Esophagus muscularis mucosa (tissue), 4 donors: ENCODE measurements around the gene SLC5A1. TPM values are rescaled to one million over a fixed set of nuclear protein-coding genes. Genes with fewer than 3 reads are reported as not detected.

Source experiments
- DNase-seq: peaks from one replicate; pipeline ENCODE4 v3.0.0-alpha.2; 2017; ENCODE audit errors: extremely low spot score
- H3K27ac ChIP-seq, 4 donors: fragments of 200-600 bp; sonication (generic); replicated peaks in 1 of 4; 1 replicate in 3 of 4; 2 replicates in 1 of 4; pipeline ENCODE4 v1.5.1; 2016 to 2019; ENCODE audit warnings: mild to moderate bottlenecking in 1 of 4
- H3K27me3 ChIP-seq, 4 donors: fragments of 200-600 bp; sonication (generic); one replicate each; pipeline versions ENCODE4 v1.5.1 to v1.6.0; 2016 to 2019
- H3K36me3 ChIP-seq, 4 donors: fragments of 200-600 bp; sonication (generic); one replicate each; pipeline ENCODE4 v1.5.1; 2016 to 2019
- H3K4me1 ChIP-seq, 4 donors: fragments of 200-600 bp; sonication (generic); one replicate each; pipeline ENCODE4 v1.5.1; 2016 to 2019
- H3K4me3 ChIP-seq, 4 donors: fragments of 200-600 bp; sonication (generic); 1 replicate in 2 of 4; 2 replicates in 2 of 4; pipeline ENCODE4 v1.5.1; 2016 to 2019; ENCODE audit warnings: mild to moderate bottlenecking in 4 of 4, moderate library complexity in 1 of 4
- H3K9me3 ChIP-seq, 4 donors: fragments of 200-600 bp; sonication (generic); 1 replicate in 3 of 4; 2 replicates in 1 of 4; pipeline ENCODE4 v1.5.1; 2016 to 2019
- EP300 ChIP-seq: sonication (generic); formaldehyde crosslinking; IDR thresholded peaks from one replicate; pipeline ENCODE4 v1.6.1; 2017; ENCODE audit warnings: antibody characterized with exemption
- POLR2A ChIP-seq: fragments of 450-650 bp; IDR thresholded peaks from one replicate; pipeline ENCODE4 v1.6.1; 2017; ENCODE audit warnings: antibody characterized with exemption, moderate library complexity, mild to moderate bottlenecking, low read depth
- POLR2AphosphoS5 ChIP-seq, 2 donors: sonication (generic); formaldehyde crosslinking; IDR thresholded peaks; one replicate each; pipeline ENCODE4 v1.6.1; 2017; ENCODE audit warnings: antibody characterized with exemption in 2 of 2
- WGBS: methylation state at CpG from one replicate; pipeline ENCODE4 v1.1.5; 2018; 5-methylcytosine and 5-hydroxymethylcytosine counted together
- intact Hi-C: fragments of 100-400 bp; cut with DNase I; formaldehyde crosslinking; loops from one replicate; pipeline ENCODE4 v1.15.1; 2023
- total RNA-seq, 4 donors: library from RNA; depleted of rRNA; stranded (reverse); fragments of >200 nt; gene quantifications; one replicate each; pipeline versions ENCODE4 v1.1.0 to v1.2.1, GENCODE V29; 2016
- TF ChIP-seq, protein P1 (sequence below), 3 experiments: fragments of 200-600 bp in 2 of 3; fragments of 450-650 bp in 1 of 3; sonication (generic) in 2 of 3; IDR thresholded peaks; one replicate each; pipeline ENCODE4 v1.5.1; 2017 to 2019; ENCODE audit warnings: antibody characterized with exemption in 3 of 3, mild to moderate bottlenecking in 2 of 3, moderate library complexity in 1 of 3

The SLC5A1 gene
- total RNA-seq, 4 donors from 2014 or later: 0.11 TPM; not detected in 3

DNA sequence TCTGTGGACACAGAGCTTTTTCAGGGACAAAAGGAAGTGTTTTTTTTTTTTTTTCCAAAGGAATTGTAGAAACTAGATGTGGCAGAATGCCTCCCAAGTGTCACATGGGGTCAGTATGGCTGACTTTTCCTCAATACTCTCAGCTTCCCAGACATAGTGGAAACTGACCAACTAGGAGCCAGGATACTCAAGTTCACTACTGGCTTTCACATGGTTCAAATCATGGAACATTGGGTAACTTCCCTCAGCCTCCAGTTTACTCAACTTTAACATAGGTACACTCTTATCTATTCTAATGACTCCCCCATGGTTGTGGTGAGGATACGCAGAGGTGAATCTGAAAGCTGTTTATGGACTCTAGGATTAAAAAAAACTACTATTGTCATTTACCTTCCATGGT, 1.4 kb downstream of the SLC5A1 start:
- no peak overlapping the region for H3K4me3 ChIP-seq
- WGBS: 100% methylated on average over 1 of the region's 1 CpG

DNA sequence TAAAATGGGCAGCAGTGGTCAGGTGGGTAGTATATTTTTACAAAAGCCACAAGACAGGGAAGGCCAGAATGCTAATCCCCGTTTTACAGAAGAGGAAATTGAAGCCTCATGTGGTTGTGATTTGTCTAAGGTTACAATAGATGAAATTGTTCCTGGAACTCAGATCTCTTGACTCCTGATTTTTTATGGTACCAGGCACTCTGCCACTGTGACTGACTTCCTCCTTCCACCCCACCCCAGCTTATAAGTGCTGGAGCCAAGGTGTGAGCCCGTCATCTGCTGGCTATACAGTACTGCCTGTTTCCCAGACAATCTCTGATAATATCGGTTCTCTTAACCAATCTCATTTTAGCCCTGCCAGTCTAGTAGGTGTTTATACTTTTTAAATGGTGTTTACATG, 1.9 kb downstream of the SLC5A1 start:
- intact Hi-C loops: no loop called here
- no peak for DNase-seq
- WGBS: 61% methylated on average over 3 of the region's 3 CpGs
- H3K4me3 ChIP-seq: no peak overlapping the region
- H3K27ac ChIP-seq: no peak overlapping the region
- TF ChIP-seq POLR2AphosphoS5 (IDR thresholded peaks at IDR 0.05): no peak
- TF ChIP-seq EP300: no peak
- no peak for TF ChIP-seq POLR2A
- TF ChIP-seq, protein P1, sequence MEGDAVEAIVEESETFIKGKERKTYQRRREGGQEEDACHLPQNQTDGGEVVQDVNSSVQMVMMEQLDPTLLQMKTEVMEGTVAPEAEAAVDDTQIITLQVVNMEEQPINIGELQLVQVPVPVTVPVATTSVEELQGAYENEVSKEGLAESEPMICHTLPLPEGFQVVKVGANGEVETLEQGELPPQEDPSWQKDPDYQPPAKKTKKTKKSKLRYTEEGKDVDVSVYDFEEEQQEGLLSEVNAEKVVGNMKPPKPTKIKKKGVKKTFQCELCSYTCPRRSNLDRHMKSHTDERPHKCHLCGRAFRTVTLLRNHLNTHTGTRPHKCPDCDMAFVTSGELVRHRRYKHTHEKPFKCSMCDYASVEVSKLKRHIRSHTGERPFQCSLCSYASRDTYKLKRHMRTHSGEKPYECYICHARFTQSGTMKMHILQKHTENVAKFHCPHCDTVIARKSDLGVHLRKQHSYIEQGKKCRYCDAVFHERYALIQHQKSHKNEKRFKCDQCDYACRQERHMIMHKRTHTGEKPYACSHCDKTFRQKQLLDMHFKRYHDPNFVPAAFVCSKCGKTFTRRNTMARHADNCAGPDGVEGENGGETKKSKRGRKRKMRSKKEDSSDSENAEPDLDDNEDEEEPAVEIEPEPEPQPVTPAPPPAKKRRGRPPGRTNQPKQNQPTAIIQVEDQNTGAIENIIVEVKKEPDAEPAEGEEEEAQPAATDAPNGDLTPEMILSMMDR (IDR thresholded peaks at IDR 0.05): no peak
- no peaks in the 10 kb centered on the region for H3K9me3 ChIP-seq
- peaks cover 0 to 5% (median 0%) of the 10 kb centered on the region in 4 donors for H3K4me1 ChIP-seq
- H3K36me3 ChIP-seq: no peaks in the 10 kb centered on the region
- H3K27me3 ChIP-seq: peaks cover 0 to 48% (median 5%) of the 10 kb centered on the region in 4 donors

More for the DNA sequence above, 1.4 kb downstream of the SLC5A1 start:
- no peak for DNase-seq
- Histone ChIP-seq H3K36me3 (no peaks in the 10 kb centered on the region), H3K27me3 (peaks cover 0 to 49% (median 5%) of the 10 kb centered on the region in 4 donors), H3K9me3 (no peaks in the 10 kb centered on the region), H3K4me1 (peaks cover 0 to 5% (median 0%) of the 10 kb centered on the region in 4 donors), H3K27ac (no peak overlapping the region)
- TF ChIP-seq POLR2A: no peak
- intact Hi-C loops: no loop called here

DNA sequence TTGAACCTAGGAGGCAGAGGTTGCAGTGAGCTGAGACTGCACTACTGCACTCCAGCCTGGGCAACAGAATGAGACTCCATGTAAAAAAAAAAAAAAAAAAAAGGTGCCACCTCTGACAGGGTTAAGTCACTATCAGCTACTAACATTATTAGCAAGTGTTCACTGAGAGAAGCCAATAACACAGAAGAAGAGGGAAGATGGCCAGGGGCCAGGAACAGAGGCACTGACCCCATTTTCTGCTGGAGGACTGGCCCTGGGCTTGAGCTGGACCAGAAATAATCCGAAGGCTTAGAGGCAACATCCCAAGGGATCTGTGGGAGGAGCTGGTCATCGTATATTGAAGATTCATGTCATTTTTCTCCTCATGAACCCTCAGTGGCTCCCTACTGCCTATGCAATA, 5.0 kb downstream of the SLC5A1 start:
- Histone ChIP-seq H3K4me3 (no peak overlapping the region), H3K27me3 (peaks cover 0 to 21% (median 2%) of the 10 kb centered on the region in 4 donors), H3K4me1 (peaks cover 0 to 5% (median 0%) of the 10 kb centered on the region in 4 donors), H3K9me3 (no peaks in the 10 kb centered on the region), H3K36me3 (no peaks in the 10 kb centered on the region), H3K27ac (no peak overlapping the region)
- TF ChIP-seq POLR2A (no peak), EP300 (no peak), POLR2AphosphoS5 (IDR thresholded peaks at IDR 0.05) (no peak)
- TF ChIP-seq, protein P1 (IDR thresholded peaks at IDR 0.05): no peak
- 68% methylated on average over 2 of the region's 2 CpGs for WGBS
- no peak for DNase-seq
- intact Hi-C loops: no loop called here

DNA sequence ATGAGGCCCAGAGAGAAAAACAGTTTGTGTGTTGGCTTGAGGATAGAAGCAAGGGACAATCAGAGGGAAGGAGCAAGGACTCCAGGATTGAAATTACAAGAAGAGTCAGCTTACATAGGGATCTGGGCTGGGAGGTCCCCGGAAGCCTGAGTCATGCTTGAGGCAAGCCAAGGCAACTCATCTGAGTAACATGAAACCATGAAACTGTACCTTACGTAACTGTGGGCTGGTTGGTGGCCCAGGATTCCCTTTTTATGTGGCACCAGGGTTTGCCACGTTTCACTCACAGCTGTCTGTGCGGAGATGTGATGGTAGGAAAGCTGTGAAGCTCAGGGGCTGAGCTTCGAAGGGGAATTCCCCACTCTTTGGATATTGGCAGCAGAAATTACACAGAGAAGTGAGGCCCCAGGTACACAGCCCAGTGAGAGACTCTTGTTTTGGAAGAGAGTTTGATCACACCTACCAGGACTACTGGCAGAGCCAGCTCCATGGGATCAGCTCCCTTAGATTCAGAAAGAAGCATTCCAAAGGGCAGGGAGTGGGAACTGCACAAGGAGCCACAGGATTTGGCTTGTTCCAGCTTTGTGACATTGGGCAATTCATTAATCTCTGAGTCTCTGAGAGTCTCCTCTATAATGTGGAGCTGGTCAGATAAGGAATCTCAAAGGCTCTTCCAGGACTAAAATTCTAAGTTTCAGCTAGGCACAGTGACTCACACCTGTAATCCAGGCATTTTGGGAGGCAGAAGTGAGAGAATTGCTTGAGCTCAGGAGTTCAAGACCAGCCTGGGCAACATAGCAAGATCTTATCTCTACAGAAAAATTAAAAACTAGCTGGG, 7.8 kb downstream of the SLC5A1 start:
- Histone ChIP-seq H3K4me1 (no peaks in the 10 kb centered on the region), H3K27me3 (peaks cover 0 to 6% (median 0%) of the 10 kb centered on the region in 4 donors), H3K9me3 (no peaks in the 10 kb centered on the region), H3K27ac (no peak overlapping the region), H3K36me3 (no peaks in the 10 kb centered on the region), H3K4me3 (no peak overlapping the region)
- no peak for TF ChIP-seq POLR2AphosphoS5 (IDR thresholded peaks at IDR 0.05)
- TF ChIP-seq POLR2A: no peak
- TF ChIP-seq, protein P1 (IDR thresholded peaks at IDR 0.05): no peak
- no peak for TF ChIP-seq EP300
- 66% methylated on average over 5 of the region's 5 CpGs for WGBS
- DNase-seq: no peak
- intact Hi-C loops: no loop called here

DNA sequence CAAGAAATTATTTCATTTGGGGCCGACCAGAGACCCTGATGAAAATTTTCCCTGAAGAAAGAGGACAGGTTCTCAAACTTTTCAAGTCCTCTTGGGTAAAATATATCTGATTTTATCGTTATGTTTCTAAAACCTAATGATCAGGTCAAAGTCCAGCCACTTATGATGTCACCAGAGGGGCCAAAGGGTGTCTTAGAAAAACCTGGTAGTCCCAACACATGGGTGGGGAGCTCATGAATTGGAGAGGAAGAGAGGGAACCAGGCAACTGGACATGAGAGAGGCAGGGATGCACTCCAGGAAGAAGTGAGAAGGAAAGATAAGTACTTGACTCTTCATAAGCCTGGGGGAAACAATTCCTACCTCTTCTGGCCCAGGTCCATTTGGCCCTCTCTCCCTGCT, 9.2 kb downstream of the SLC5A1 start:
- Histone ChIP-seq H3K4me3 (no peak overlapping the region), H3K27me3 (peaks cover 0 to 1% (median 0%) of the 10 kb centered on the region in 4 donors), H3K4me1 (no peaks in the 10 kb centered on the region), H3K27ac (no peak overlapping the region), H3K36me3 (no peaks in the 10 kb centered on the region), H3K9me3 (no peaks in the 10 kb centered on the region)
- TF ChIP-seq POLR2A: no peak
- TF ChIP-seq, protein P1 (IDR thresholded peaks at IDR 0.05): no peak
- TF ChIP-seq POLR2AphosphoS5 (IDR thresholded peaks at IDR 0.05): no peak
- no peak for TF ChIP-seq EP300
- no peak for DNase-seq
- intact Hi-C loops: no loop called here
- 97% methylated on average over 2 of the region's 2 CpGs for WGBS
